ENCODE data around the gene PDK3. TPM values are rescaled to one million over a fixed set of nuclear protein-coding genes. Genes with fewer than 3 reads are reported as not detected.

Gene PDK3
- polyA plus RNA-seq, 1 donor from 2014 or later: 2.1 TPM

DNA sequence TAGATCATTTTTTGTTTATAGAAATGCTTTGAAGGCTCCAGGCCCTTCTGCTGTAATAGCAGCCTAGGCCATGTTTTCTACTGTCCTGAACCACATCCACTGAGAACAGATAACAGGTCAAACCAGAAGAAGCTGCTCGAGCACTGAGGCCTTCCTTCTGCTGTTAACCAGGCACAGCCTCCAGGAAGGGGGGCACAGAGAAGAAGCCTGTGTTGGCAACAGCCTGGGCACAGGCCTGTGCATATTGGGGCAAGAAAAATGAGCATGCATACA lies 37.4 kb upstream of the PDK3 start:
- Histone ChIP-seq H3K4me2 (ENCODE audit: low read length) (no peak overlapping the region), H3K79me2 (replicated peaks; ENCODE audit: insufficient read depth, low read length) (no peaks in the 10 kb centered on the region), H3K4me3 (ENCODE audit: low read length) (no peak overlapping the region), H2AFZ (ENCODE audit: low read depth, low read length) (no peak overlapping the region), H3F3A (ENCODE audit: insufficient read depth, low read length, poor library complexity, severe bottlenecking) (no peaks in the 10 kb centered on the region), H3K9me3 (ENCODE audit: low read length) (no peaks in the 10 kb centered on the region), H4K20me1 (ENCODE audit: insufficient read depth) (no peaks in the 10 kb centered on the region), H3K36me3 (ENCODE audit: insufficient read depth, low read length) (no peaks in the 10 kb centered on the region), H3K27ac (ENCODE audit: low read length) (no peak overlapping the region), H3K9me2 (ENCODE audit: insufficient read depth, low read length) (no peaks in the 10 kb centered on the region), H3K9ac (ENCODE audit: low read length) (no peak overlapping the region), H3K27me3 (ENCODE audit: insufficient read depth, low read depth, low read length) (no peaks in the 10 kb centered on the region)
- TF ChIP-seq EP300 (conservative IDR thresholded peaks at IDR 0.05; ENCODE audit: poor library complexity, severe bottlenecking): no peak
- TF ChIP-seq MXI1 (conservative IDR thresholded peaks at IDR 0.05; ENCODE audit: poor library complexity, severe bottlenecking): no peak
- TF ChIP-seq TAF1 (IDR thresholded peaks at IDR 0.05; ENCODE audit: low read depth): no peak
- TF ChIP-seq EZH2 (IDR thresholded peaks at IDR 0.05; ENCODE audit: borderline replicate concordance, insufficient read depth, low read length, poor library complexity, severe bottlenecking): no peak
- TF ChIP-seq RAD21 (conservative IDR thresholded peaks at IDR 0.05): no peak
- TF ChIP-seq, protein P1, sequence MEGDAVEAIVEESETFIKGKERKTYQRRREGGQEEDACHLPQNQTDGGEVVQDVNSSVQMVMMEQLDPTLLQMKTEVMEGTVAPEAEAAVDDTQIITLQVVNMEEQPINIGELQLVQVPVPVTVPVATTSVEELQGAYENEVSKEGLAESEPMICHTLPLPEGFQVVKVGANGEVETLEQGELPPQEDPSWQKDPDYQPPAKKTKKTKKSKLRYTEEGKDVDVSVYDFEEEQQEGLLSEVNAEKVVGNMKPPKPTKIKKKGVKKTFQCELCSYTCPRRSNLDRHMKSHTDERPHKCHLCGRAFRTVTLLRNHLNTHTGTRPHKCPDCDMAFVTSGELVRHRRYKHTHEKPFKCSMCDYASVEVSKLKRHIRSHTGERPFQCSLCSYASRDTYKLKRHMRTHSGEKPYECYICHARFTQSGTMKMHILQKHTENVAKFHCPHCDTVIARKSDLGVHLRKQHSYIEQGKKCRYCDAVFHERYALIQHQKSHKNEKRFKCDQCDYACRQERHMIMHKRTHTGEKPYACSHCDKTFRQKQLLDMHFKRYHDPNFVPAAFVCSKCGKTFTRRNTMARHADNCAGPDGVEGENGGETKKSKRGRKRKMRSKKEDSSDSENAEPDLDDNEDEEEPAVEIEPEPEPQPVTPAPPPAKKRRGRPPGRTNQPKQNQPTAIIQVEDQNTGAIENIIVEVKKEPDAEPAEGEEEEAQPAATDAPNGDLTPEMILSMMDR (IDR thresholded peaks at IDR 0.05; ENCODE audit: poor library complexity, severe bottlenecking): no peak
- no peak for TF ChIP-seq POLR2AphosphoS5 (IDR thresholded peaks at IDR 0.05)
- TF ChIP-seq, protein P2, sequence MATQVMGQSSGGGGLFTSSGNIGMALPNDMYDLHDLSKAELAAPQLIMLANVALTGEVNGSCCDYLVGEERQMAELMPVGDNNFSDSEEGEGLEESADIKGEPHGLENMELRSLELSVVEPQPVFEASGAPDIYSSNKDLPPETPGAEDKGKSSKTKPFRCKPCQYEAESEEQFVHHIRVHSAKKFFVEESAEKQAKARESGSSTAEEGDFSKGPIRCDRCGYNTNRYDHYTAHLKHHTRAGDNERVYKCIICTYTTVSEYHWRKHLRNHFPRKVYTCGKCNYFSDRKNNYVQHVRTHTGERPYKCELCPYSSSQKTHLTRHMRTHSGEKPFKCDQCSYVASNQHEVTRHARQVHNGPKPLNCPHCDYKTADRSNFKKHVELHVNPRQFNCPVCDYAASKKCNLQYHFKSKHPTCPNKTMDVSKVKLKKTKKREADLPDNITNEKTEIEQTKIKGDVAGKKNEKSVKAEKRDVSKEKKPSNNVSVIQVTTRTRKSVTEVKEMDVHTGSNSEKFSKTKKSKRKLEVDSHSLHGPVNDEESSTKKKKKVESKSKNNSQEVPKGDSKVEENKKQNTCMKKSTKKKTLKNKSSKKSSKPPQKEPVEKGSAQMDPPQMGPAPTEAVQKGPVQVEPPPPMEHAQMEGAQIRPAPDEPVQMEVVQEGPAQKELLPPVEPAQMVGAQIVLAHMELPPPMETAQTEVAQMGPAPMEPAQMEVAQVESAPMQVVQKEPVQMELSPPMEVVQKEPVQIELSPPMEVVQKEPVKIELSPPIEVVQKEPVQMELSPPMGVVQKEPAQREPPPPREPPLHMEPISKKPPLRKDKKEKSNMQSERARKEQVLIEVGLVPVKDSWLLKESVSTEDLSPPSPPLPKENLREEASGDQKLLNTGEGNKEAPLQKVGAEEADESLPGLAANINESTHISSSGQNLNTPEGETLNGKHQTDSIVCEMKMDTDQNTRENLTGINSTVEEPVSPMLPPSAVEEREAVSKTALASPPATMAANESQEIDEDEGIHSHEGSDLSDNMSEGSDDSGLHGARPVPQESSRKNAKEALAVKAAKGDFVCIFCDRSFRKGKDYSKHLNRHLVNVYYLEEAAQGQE (IDR thresholded peaks at IDR 0.05; ENCODE audit: borderline replicate concordance): no peak
- no peak for TF ChIP-seq SMC3 (conservative IDR thresholded peaks at IDR 0.05; ENCODE audit: poor library complexity)

DNA sequence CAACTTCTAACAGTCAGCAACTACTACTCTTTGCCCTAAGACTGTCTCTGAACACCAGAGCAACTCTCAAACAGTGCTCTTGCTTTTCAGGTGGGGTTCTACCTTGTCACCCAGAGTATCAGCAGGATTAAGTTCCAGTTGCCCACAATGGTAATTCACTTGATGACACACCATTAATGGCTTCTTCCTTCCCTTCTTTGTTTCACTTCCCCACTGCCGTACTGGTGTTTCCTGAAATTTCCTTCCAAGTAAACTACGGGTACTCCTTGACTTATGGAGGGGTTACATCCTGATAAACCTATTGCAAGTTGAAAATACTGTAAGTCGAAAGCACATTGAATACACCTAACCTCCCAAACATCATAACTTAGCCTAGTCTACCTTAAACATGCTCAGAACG lies 36.6 kb upstream of the PDK3 start:
- no peaks in the 10 kb centered on the region for H3K27me3 ChIP-seq (ENCODE audit: insufficient read depth, low read depth, low read length)

More for the DNA sequence above, 36.6 kb upstream of the PDK3 start:
- Histone ChIP-seq H4K20me1 (ENCODE audit: insufficient read depth) (no peaks in the 10 kb centered on the region), H3F3A (ENCODE audit: insufficient read depth, low read length, poor library complexity, severe bottlenecking) (no peaks in the 10 kb centered on the region), H3K79me2 (replicated peaks; ENCODE audit: insufficient read depth, low read length) (no peaks in the 10 kb centered on the region), H3K9ac (ENCODE audit: low read length) (no peak overlapping the region), H3K9me3 (ENCODE audit: low read length) (no peaks in the 10 kb centered on the region), H2AFZ (ENCODE audit: low read depth, low read length) (no peak overlapping the region), H3K27ac (ENCODE audit: low read length) (no peak overlapping the region), H3K4me2 (ENCODE audit: low read length) (no peak overlapping the region), H3K9me2 (ENCODE audit: insufficient read depth, low read length) (no peaks in the 10 kb centered on the region), H3K4me3 (ENCODE audit: low read length) (no peak overlapping the region), H3K36me3 (ENCODE audit: insufficient read depth, low read length) (no peaks in the 10 kb centered on the region)
- TF ChIP-seq RAD21 (conservative IDR thresholded peaks at IDR 0.05) (no peak), SMC3 (conservative IDR thresholded peaks at IDR 0.05; ENCODE audit: poor library complexity) (no peak), MXI1 (conservative IDR thresholded peaks at IDR 0.05; ENCODE audit: poor library complexity, severe bottlenecking) (no peak), EP300 (conservative IDR thresholded peaks at IDR 0.05; ENCODE audit: poor library complexity, severe bottlenecking) (no peak), POLR2AphosphoS5 (IDR thresholded peaks at IDR 0.05) (no peak), EZH2 (IDR thresholded peaks at IDR 0.05; ENCODE audit: borderline replicate concordance, insufficient read depth, low read length, poor library complexity, severe bottlenecking) (no peak)
- TF ChIP-seq, protein P1 (IDR thresholded peaks at IDR 0.05; ENCODE audit: poor library complexity, severe bottlenecking): no peak
- TF ChIP-seq, protein P2 (IDR thresholded peaks at IDR 0.05; ENCODE audit: borderline replicate concordance): no peak
